ENCODE results near the gene EXOSC6. TPM values are rescaled to one million over a fixed set of nuclear protein-coding genes. Genes with fewer than 3 reads are reported as not detected.

EXOSC6 gene
- polyA plus RNA-seq, 1 of the 3 experiments (the other 2 are of a cell fraction): 10.0 TPM

GRCh38 chr16:70298988-70299938, 47.5 kb upstream of the EXOSC6 start, which contains the start of gene DDX19B (continued):
- TF ChIP-seq USF2 (IDR thresholded peaks at IDR 0.05; ENCODE audit: borderline replicate concordance, low read depth, low read length) (no peak), TEAD4 (IDR thresholded peaks at IDR 0.05; ENCODE audit: borderline replicate concordance, insufficient read depth) (no peak)

GRCh38 chr16:70295634-70296033, 43.9 kb upstream of the EXOSC6 start:
- no peaks in the 10 kb centered on the region for H4K20me1 ChIP-seq (ENCODE audit: insufficient read depth)
- no peak for TF ChIP-seq TCF12 (IDR thresholded peaks at IDR 0.05)
- TF ChIP-seq FOXM1 (IDR thresholded peaks at IDR 0.05; ENCODE audit: low read depth): no peak
- TF ChIP-seq SIN3A (IDR thresholded peaks at IDR 0.05; ENCODE audit: borderline replicate concordance, low read depth, low read length): no peak
- no peak for TF ChIP-seq NFIC (IDR thresholded peaks at IDR 0.05; ENCODE audit: borderline replicate concordance)
- TF ChIP-seq IRF3 (IDR thresholded peaks at IDR 0.05; ENCODE audit: low read depth, low read length): no peak
- no peak for TF ChIP-seq CTCF (IDR thresholded peaks at IDR 0.05)
- TF ChIP-seq TEAD4 (IDR thresholded peaks at IDR 0.05; ENCODE audit: borderline replicate concordance, insufficient read depth): no peak
- TF ChIP-seq RCOR1 (IDR thresholded peaks at IDR 0.05; ENCODE audit: low read length): no peak
- no peak for TF ChIP-seq FOXJ3 (CRISPR knock-in tag; IDR thresholded peaks at IDR 0.05)
- TF ChIP-seq USF2 (IDR thresholded peaks at IDR 0.05; ENCODE audit: borderline replicate concordance, low read depth, low read length): no peak
- TF ChIP-seq MAX (IDR thresholded peaks at IDR 0.05; ENCODE audit: low read depth): no peak
- no peak for TF ChIP-seq EP300 (IDR thresholded peaks at IDR 0.05; ENCODE audit: borderline replicate concordance in 1 of 2, low read depth in 1 of 2, low read length in 1 of 2)
- no peak for TF ChIP-seq NRF1 (IDR thresholded peaks at IDR 0.05; ENCODE audit: low read depth, low read length)
- no peak for TF ChIP-seq RFX5 (IDR thresholded peaks at IDR 0.05; ENCODE audit: low read length)
- TF ChIP-seq RXRA (IDR thresholded peaks at IDR 0.05; ENCODE audit: borderline replicate concordance, low read depth): no peak
- no peak for TF ChIP-seq TAF1 (IDR thresholded peaks at IDR 0.05; ENCODE audit: borderline replicate concordance, low read depth, low read length)
- no peak for TF ChIP-seq REST (IDR thresholded peaks at IDR 0.05; ENCODE audit: low read depth, low read length)
- TF ChIP-seq CHD2 (IDR thresholded peaks at IDR 0.05; ENCODE audit: low read length, partially characterized antibody): no peak
- H3K27me3 ChIP-seq (ENCODE audit: insufficient read depth): no peaks in the 10 kb centered on the region
- ChIA-PET CTCF (interaction anchor here (1.0 kb wide), 1 partner anchor 44 kb away, joined by 3 read pairs; the partner anchor contains the start of gene EXOSC6), POLR2A (no interaction called here)
- peaks cover 14% of the 10 kb centered on the region for H3F3A ChIP-seq (replicated peaks; ENCODE audit: insufficient read depth)
- no peak overlapping the region for H2AFZ ChIP-seq (ENCODE audit: low read depth)
- no peak overlapping the region for H3K27ac ChIP-seq (ENCODE audit: low read depth in 2 of 2, low read length in 1 of 2)
- H3K9ac ChIP-seq: no peak overlapping the region
- H3K36me3 ChIP-seq (replicated peaks in 1 of 2; ENCODE audit: control insufficient read depth in 1 of 2, insufficient read depth in 2 of 2, low read length in 1 of 2): peaks cover 0 to under 1% of the 10 kb centered on the region in 2 experiments
- no peak overlapping the region for H3K4me3 ChIP-seq (ENCODE audit: low read depth in 2 of 2, low read length in 1 of 2)
- peaks cover 2% of the 10 kb centered on the region; the same call in 1 of the 2 replicates for H3K9me3 ChIP-seq
- no peaks in the 10 kb centered on the region for H3K9me2 ChIP-seq
- H3K79me2 ChIP-seq (ENCODE audit: insufficient read depth): peaks cover 23% of the 10 kb centered on the region
- DNase-seq: no peak
- peaks cover 4 to 5% of the 10 kb centered on the region in 2 experiments; a peak in 3 of 4 replicates for H3K4me1 ChIP-seq (ENCODE audit: control insufficient read depth in 1 of 2, insufficient read depth in 2 of 2, low read depth in 1 of 2, low read length in 1 of 2)
- no peak overlapping the region for H3K4me2 ChIP-seq

All from SK-N-SH (cell line).